ENCODE measurements around the gene TBC1D1.

Gene TBC1D1

DNA sequence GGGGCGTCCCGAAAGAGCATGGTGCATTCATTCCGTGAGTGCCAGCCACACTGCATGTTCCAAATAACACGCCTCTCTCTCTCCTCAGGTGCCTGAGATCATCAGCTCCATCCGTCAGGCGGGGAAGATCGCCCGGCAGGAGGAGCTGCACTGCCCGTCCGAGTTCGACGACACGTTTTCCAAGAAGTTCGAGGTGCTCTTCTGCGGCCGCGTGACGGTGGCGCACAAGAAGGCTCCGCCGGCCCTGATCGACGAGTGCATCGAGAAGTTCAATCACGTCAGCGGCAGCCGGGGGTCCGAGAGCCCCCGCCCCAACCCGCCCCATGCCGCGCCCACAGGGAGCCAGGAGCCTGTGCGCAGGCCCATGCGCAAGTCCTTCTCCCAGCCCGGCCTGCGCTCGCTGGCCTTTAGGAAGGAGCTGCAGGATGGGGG lies 123.6 kb downstream of the TBC1D1 start:
- POLR2A ChIA-PET, result no interaction called here
- TF ChIP-seq SCRT2 (tag by site-specific recombination; IDR thresholded peaks at IDR 0.05) (no peak), ZNF423 (tag by site-specific recombination; IDR thresholded peaks at IDR 0.05) (no peak), ZNF610 (tag by site-specific recombination; IDR thresholded peaks at IDR 0.05; ENCODE audit: borderline replicate concordance) (no peak), ZNF211 (tag by site-specific recombination; IDR thresholded peaks at IDR 0.05; ENCODE audit: low read depth) (no peak), ZNF747 (tag by site-specific recombination; IDR thresholded peaks at IDR 0.05) (no peak), ZNF157 (tag by site-specific recombination; IDR thresholded peaks at IDR 0.05) (no peak), ZNF24 (tag by site-specific recombination; IDR thresholded peaks at IDR 0.05) (no peak), ZNF580 (tag by site-specific recombination; IDR thresholded peaks at IDR 0.05) (no peak), HOXD13 (CRISPR knock-in tag; IDR thresholded peaks at IDR 0.05; ENCODE audit: borderline replicate concordance) (no peak), ZNF521 (tag by site-specific recombination; IDR thresholded peaks at IDR 0.05) (no peak), ZNF501 (tag by site-specific recombination; IDR thresholded peaks at IDR 0.05) (no peak)
- peaks cover 3% of the 10 kb centered on the region; the same call in 1 of the 2 replicates for H3K4me1 ChIP-seq (ENCODE audit: control insufficient read depth, insufficient read depth, low read length)
- peaks cover 0 to 4% of the 10 kb centered on the region in 2 experiments; a peak in 1 of 3 replicates for H3K36me3 ChIP-seq (ENCODE audit: control insufficient read depth in 2 of 2, insufficient read depth in 1 of 2, low read length in 2 of 2)
- no peak overlapping the region for H3K27ac ChIP-seq (ENCODE audit: extremely low read depth, low read depth, low read length)
- no peaks in the 10 kb centered on the region for H3K9me3 ChIP-seq (ENCODE audit: control insufficient read depth, insufficient read depth, low read depth, low read length)
- CTCF ChIA-PET, result no interaction called here
- no peak overlapping the region for H3K4me3 ChIP-seq (ENCODE audit: low read depth, low read length)

DNA sequence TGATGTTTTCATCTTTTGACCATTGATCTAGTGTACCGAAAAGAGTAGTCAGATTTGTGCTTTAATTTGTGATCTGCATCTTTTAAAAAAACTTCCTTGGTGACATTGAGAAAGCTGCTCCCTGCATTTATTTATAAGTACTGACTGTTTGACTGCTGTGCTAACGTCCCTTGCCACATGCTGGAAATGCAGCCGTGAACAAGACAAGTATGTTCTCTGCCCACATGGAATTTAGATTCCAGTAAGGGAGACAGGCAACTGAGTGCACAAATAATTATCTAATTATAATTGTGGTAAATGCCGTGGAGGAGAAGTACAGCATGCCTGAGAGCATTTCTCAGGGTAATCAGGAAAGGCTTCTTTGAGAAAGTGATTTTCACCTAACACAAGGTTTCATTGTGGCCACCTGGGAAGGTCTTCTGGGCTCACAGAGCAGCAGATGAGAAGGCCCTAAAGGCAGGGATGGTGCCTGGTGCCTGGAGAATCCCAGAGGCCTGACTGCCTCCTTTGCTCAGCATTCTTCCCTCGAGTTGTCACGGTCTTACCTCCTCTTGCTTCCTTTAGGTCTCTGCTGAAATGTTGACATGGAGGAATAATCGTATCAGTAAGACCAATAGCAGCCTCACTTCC lies 125.1 kb downstream of the TBC1D1 start:
- H3K36me3 ChIP-seq (ENCODE audit: control insufficient read depth in 2 of 2, insufficient read depth in 1 of 2, low read length in 2 of 2), result peaks cover 0 to 12% of the 10 kb centered on the region in 2 experiments; a peak in 1 of 3 replicates
- CTCF ChIA-PET, result no interaction called here
- POLR2A ChIA-PET, result no interaction called here
- no peaks in the 10 kb centered on the region for H3K9me3 ChIP-seq (ENCODE audit: control insufficient read depth, insufficient read depth, low read depth, low read length)
- no peak overlapping the region for H3K4me3 ChIP-seq (ENCODE audit: low read depth, low read length)
- no peaks in the 10 kb centered on the region for H3K4me1 ChIP-seq (ENCODE audit: control insufficient read depth, insufficient read depth, low read length)
- no peak overlapping the region for H3K27ac ChIP-seq (ENCODE audit: extremely low read depth, low read depth, low read length)
- TF ChIP-seq YY1 (tag by site-specific recombination; IDR thresholded peaks at IDR 0.05), result no peak
- TF ChIP-seq ZNF157 (tag by site-specific recombination; IDR thresholded peaks at IDR 0.05), result no peak
- TF ChIP-seq HOXA7 (CRISPR knock-in tag; IDR thresholded peaks at IDR 0.05; ENCODE audit: borderline replicate concordance), result no peak
- no peak for TF ChIP-seq KLF10 (tag by site-specific recombination; IDR thresholded peaks at IDR 0.05)
- TF ChIP-seq ZNF629 (tag by site-specific recombination; IDR thresholded peaks at IDR 0.05), result no peak
- TF ChIP-seq, protein P1, sequence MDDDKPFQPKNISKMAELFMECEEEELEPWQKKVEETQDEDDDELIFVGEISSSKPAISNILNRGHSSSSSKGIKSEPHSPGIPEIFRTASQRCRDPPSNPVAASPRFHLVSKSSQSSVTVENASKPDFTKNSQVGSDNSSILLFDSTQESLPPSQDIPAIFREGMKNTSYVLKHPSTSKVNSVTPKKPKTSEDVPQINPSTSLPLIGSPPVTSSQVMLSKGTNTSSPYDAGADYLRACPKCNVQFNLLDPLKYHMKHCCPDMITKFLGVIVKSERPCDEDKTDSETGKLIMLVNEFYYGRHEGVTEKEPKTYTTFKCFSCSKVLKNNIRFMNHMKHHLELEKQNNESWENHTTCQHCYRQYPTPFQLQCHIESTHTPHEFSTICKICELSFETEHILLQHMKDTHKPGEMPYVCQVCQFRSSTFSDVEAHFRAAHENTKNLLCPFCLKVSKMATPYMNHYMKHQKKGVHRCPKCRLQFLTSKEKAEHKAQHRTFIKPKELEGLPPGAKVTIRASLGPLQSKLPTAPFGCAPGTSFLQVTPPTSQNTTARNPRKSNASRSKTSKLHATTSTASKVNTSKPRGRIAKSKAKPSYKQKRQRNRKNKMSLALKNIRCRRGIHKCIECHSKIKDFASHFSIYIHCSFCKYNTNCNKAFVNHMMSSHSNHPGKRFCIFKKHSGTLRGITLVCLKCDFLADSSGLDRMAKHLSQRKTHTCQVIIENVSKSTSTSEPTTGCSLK (tag by site-specific recombination; IDR thresholded peaks at IDR 0.05), result no peak
- no peak for TF ChIP-seq REST (tag by site-specific recombination; IDR thresholded peaks at IDR 0.05)
- no peak for TF ChIP-seq ZSCAN4 (tag by site-specific recombination; IDR thresholded peaks at IDR 0.05)
- no peak for TF ChIP-seq GLI2 (tag by site-specific recombination; IDR thresholded peaks at IDR 0.05; ENCODE audit: borderline replicate concordance, low read depth)
- TF ChIP-seq, protein P2, sequence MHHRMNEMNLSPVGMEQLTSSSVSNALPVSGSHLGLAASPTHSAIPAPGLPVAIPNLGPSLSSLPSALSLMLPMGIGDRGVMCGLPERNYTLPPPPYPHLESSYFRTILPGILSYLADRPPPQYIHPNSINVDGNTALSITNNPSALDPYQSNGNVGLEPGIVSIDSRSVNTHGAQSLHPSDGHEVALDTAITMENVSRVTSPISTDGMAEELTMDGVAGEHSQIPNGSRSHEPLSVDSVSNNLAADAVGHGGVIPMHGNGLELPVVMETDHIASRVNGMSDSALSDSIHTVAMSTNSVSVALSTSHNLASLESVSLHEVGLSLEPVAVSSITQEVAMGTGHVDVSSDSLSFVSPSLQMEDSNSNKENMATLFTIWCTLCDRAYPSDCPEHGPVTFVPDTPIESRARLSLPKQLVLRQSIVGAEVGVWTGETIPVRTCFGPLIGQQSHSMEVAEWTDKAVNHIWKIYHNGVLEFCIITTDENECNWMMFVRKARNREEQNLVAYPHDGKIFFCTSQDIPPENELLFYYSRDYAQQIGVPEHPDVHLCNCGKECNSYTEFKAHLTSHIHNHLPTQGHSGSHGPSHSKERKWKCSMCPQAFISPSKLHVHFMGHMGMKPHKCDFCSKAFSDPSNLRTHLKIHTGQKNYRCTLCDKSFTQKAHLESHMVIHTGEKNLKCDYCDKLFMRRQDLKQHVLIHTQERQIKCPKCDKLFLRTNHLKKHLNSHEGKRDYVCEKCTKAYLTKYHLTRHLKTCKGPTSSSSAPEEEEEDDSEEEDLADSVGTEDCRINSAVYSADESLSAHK (tag by site-specific recombination; IDR thresholded peaks at IDR 0.05), result no peak
- no peak for TF ChIP-seq PRDM10 (tag by site-specific recombination; IDR thresholded peaks at IDR 0.05)
